ENCODE results near the gene PLN. TPM values are rescaled to one million over a fixed set of nuclear protein-coding genes. Genes with fewer than 3 reads are reported as not detected.

The PLN gene
- total and polyA plus RNA-seq, 9 donors: 1.5 to 110 (median 18.0) TPM

DNA sequence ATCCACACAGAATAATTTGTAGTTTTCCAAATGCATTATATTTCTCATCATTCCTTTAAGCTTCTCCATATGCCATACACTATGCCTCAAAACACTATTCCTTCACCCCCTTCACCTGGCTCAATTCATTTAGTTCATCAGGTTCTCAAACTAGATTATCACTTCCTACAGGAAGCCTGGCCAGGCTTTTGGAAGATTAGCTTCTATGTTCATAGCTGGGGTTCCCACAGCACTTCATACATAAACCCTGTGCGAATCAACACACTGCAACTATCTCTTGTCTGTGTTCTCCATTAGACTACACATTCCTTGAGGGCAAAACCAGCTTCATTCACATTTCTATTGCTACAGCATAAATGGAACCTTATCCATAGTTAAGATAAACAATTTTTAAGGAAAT, 40.5 kb upstream of the PLN start:
- no peak overlapping the region for H3K27ac ChIP-seq
- no peak overlapping the region for H3K4me3 ChIP-seq
- no peaks in the 10 kb centered on the region for H3K36me3 ChIP-seq
- H3K27me3 ChIP-seq: no peaks in the 10 kb centered on the region
- no peak for DNase-seq
- WGBS, 3 donors: 94 to 95% (median 95%) methylated on average over 1 of the region's 1 CpG
- H3K9me3 ChIP-seq: no peaks in the 10 kb centered on the region
- no peak for TF ChIP-seq EP300 (IDR thresholded peaks at IDR 0.05)
- no peak for TF ChIP-seq POLR2A (IDR thresholded peaks at IDR 0.05)
- TF ChIP-seq, protein P1, sequence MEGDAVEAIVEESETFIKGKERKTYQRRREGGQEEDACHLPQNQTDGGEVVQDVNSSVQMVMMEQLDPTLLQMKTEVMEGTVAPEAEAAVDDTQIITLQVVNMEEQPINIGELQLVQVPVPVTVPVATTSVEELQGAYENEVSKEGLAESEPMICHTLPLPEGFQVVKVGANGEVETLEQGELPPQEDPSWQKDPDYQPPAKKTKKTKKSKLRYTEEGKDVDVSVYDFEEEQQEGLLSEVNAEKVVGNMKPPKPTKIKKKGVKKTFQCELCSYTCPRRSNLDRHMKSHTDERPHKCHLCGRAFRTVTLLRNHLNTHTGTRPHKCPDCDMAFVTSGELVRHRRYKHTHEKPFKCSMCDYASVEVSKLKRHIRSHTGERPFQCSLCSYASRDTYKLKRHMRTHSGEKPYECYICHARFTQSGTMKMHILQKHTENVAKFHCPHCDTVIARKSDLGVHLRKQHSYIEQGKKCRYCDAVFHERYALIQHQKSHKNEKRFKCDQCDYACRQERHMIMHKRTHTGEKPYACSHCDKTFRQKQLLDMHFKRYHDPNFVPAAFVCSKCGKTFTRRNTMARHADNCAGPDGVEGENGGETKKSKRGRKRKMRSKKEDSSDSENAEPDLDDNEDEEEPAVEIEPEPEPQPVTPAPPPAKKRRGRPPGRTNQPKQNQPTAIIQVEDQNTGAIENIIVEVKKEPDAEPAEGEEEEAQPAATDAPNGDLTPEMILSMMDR (IDR thresholded peaks at IDR 0.05): no peak
- intact Hi-C loops (cut with DNase I): loop anchor here in 1 of 4 donors (2.0 kb wide), 1 partner anchor 225 kb away; no protein-coding TSS in a partner anchor
- no peaks in the 10 kb centered on the region for H3K4me1 ChIP-seq (ENCODE audit: insufficient read depth)

GRCh38 chr6:118509009-118509617, 39.0 kb upstream of the PLN start:
- Histone ChIP-seq H3K36me3 (no peaks in the 10 kb centered on the region), H3K4me3 (no peak overlapping the region), H3K27ac (no peak overlapping the region), H3K9me3 (no peaks in the 10 kb centered on the region), H3K4me1 (ENCODE audit: insufficient read depth) (no peaks in the 10 kb centered on the region), H3K27me3 (no peaks in the 10 kb centered on the region)
- intact Hi-C loops (cut with DNase I): loop anchor here in 1 of 4 donors (2.0 kb wide), 1 partner anchor 226 kb away; no protein-coding TSS in a partner anchor
- WGBS, 3 donors: 53 to 63% (median 58%) methylated on average over 3 of the region's 3 CpGs
- DNase-seq: no peak
- TF ChIP-seq EP300 (IDR thresholded peaks at IDR 0.05) (no peak), POLR2A (IDR thresholded peaks at IDR 0.05) (no peak)
- TF ChIP-seq, protein P1 (IDR thresholded peaks at IDR 0.05): peak in 1 of 3 donors; percentile 25

DNA sequence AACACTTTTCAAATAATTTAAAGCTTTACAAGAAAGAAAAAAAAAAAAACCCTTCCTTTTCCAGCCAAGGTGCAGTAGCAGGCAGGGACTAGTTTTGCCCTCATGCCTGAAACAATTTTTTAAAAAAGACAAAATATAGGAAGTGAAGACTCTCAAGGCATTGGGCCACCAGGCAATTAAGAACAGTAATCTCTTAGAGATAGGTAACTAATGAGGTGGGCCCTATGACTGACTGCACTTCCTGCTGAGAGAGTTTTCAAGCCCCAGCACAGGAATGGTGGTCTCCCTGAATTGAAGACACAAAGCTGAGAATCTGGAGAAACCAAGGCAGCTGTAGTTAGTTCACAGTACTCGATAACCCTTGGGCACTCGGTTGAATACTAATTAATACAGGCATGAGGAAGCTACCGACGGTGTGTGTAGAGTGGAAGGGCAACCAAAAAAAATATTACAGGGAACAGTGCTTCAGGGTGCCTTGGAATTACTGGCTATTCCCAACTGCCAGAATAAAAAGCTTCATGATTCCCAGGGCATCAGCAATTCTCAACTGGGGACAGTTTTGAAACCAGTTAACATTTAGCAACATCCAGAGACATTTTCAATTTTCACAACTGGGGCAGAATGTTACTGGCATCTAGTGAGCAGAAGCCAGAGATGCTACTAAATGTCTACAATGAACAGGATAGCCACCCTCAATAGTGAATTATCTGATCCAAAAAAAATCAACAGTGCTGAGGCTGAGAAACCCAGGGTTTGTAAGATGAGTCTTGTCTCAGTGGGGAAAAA, 36.0 kb upstream of the PLN start:
- no peaks in the 10 kb centered on the region for H3K27me3 ChIP-seq
- 90 to 96% (median 94%) methylated on average over 4 of the region's 4 CpGs for WGBS, 3 donors
- H3K36me3 ChIP-seq: no peaks in the 10 kb centered on the region
- H3K4me1 ChIP-seq (ENCODE audit: insufficient read depth): no peaks in the 10 kb centered on the region
- H3K27ac ChIP-seq: no peak overlapping the region
- no peaks in the 10 kb centered on the region for H3K9me3 ChIP-seq
- H3K4me3 ChIP-seq: no peak overlapping the region
- DNase-seq: no peak
- intact Hi-C loops (cut with DNase I): no loop called here
- no peak for TF ChIP-seq POLR2A (IDR thresholded peaks at IDR 0.05)
- TF ChIP-seq, protein P1 (IDR thresholded peaks at IDR 0.05): no peak
- TF ChIP-seq EP300 (IDR thresholded peaks at IDR 0.05): no peak

- H3K4me3 ChIP-seq: no peak overlapping the region
Measured at GRCh38 chr6:118514689-118515088, 33.4 kb upstream of the PLN start.

More at GRCh38 chr6:118514689-118515088, 33.4 kb upstream of the PLN start:
- TF ChIP-seq POLR2A (IDR thresholded peaks at IDR 0.05) (no peak), EP300 (IDR thresholded peaks at IDR 0.05) (no peak)
- TF ChIP-seq, protein P1 (IDR thresholded peaks at IDR 0.05): no peak
- DNase-seq: no peak
- H3K4me1 ChIP-seq (ENCODE audit: insufficient read depth): no peaks in the 10 kb centered on the region
- no peak overlapping the region for H3K27ac ChIP-seq
- no peaks in the 10 kb centered on the region for H3K27me3 ChIP-seq
- no peaks in the 10 kb centered on the region for H3K36me3 ChIP-seq
- H3K9me3 ChIP-seq: no peaks in the 10 kb centered on the region
- intact Hi-C loops (cut with DNase I): no loop called here
- WGBS, 3 donors: 76 to 87% (median 87%) methylated on average over 3 of the region's 3 CpGs

Measured in ovary (tissue), 9 donors.